Mesenteric fat pad (tissue), 1 donor: ENCODE measurements around the gene GDPD1. TPM values are rescaled to one million over a fixed set of nuclear protein-coding genes. Genes with fewer than 3 reads are reported as not detected.

ENCODE experiments used
- DNase-seq: peaks from one replicate; pipeline ENCODE4 v3.0.0-alpha.2; 2020; ENCODE audit warnings: low spot score
- total RNA-seq: library from RNA; stranded (reverse); fragmentation: NEBNext Ultra II Directional; extraction: Animal tissue kit (Norgen Biotek cat#: 25700); gene quantifications from one replicate; pipeline ENCODE4 v1.2.1, GENCODE V29; 2021
- donor health status: DM: yes; HTN: yes; CAD: no.

The GDPD1 gene
- total RNA-seq, 1 donor from 2014 or later, result 1.2 TPM

DNA sequence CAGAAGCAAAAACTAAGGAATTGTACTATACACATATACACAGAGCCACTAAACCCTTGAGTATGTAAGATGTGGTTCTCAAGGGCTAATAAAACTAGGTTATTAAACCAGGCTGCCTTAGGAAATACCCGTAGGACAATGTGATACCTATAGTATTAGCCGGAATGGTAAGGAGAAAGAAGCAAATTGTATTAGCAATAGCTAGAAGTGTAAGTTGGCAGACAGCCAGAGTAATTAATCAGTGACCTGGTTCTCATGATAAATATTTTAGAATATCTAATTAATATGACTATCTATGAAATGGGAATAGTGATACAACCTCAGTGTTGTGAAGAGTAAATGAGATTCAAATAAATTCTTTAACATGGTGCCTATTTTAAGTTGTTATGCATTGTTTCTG is 18.6 kb downstream of the GDPD1 start:
- DNase-seq, result no peak

DNA sequence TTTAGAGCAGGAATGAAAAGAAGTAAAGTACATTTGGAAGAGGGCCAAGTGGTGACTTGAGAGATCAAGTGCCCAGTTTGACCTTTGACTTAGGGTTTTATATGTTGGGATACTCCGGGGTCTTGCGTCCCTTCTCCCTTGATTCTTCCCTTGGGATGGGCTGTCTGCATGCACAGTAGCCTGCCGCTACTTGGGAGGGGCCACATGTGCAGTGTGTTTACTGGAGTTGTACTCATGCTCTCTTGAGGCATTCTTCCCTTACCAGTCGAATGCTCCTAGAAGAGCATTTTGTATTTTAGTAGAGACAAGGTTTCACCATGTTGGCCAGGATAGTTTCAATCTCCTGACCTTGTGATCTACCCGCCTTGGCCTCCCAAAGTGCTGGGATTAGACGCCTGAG is 23.8 kb downstream of the GDPD1 start:
- no peak for DNase-seq

- DNase-seq, result no peak
Measured at GRCh38 chr17:59254742-59255141, 34.4 kb downstream of the GDPD1 start.

- DNase-seq, result no peak
Measured at GRCh38 chr17:59257101-59257500, 36.8 kb downstream of the GDPD1 start.

DNA sequence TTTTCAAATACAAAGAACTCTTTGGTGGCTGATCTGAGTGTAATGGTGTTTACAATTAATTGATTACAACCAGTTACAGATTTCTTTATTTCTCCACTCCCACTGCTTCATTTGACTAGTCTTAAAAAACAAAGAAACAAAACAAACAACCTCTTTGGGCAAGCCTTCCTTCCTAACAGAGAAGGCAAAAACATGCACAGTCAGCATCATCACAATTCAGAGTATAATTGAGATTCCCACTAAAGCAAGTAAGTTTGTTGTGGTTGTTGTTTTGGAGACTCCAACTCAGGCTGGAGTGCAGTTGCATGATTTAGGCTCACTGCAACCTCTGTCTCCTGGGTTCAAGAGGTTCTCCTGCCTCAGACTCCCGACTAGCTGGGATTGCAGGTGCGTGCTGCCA is 40.4 kb downstream of the GDPD1 start:
- DNase-seq, result no peak

- no peak for DNase-seq
Measured at GRCh38 chr17:59266745-59267144, 46.4 kb downstream of the GDPD1 start.

DNA sequence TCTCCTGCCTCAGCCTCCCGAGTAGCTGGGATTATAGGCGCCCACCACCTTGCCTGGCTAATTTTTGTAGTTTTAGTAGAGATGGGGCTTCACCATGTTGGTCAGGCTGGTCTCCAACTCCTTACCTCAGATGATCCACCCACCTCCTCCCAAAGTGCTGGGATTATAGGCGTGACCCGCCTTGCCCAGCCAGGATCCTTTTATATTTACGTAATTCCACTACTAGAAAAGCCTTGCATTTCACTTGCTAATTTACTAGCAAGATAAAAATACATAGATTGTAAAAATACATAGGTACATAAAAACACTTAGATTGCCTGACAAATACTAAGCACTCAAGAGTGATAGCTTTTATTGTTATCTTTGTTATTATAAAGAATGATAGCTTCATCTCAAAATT is 47.5 kb downstream of the GDPD1 start:
- no peak for DNase-seq

DNA sequence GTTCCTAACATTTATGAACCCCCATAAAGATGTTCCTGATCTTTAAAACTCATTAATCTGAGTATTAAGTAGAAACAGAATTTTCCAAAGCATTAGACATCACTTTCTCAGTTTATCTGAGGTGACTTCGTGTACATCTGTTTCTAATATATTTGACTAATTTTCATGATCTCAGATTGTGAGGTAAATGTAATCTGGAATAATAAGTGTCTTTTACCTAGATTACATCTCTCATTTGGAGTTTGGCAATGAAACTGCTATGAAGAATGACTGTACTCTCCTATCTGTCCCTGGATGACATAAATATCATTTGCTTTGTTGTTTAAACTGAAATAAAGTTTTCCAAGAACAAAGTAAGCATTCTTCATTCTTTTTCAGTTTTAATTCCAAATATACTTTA is 55.3 kb downstream of the GDPD1 start:
- no peak for DNase-seq

GRCh38 chr17:59277031-59277430 is 56.7 kb downstream of the GDPD1 start:
- no peak for DNase-seq

DNA sequence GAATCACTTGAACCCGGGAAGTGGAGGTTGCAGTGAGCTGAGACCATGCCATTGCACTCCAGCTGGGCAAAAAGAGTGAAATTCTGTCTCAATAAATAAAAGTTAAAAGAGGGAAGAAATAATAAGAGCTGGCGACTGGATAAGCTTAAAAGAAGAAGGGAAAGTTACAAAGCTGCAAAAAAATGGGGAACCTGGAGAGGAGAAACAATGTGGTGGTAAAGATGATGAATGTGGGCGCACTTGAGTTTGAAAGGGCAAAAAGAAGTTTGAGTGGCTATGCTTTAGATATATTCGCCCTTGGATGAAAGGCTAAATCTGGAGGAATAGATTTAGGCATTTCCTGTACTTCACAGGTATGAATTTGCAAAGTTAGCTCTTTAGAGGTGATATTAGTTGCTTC is 58.1 kb downstream of the GDPD1 start:
- no peak for DNase-seq

DNA sequence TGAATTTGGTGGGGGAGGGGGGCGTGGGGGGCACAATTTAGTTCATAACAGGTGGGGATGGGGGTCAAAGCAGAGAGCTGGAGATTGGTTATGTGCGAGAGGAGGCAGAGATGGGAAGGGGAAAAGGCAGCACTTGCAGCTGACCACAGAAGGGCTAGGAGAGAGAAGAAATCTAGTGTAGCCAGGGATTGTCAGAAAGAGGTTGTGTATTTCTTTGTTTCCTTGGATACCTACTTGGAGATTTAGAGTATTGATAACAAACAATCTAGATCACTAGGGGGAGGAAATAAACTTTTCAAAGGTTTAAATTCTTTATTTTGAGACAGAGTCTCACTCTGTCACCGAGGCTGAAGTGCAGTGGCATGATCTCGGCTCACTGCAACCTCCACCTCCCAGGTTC is 64.0 kb downstream of the GDPD1 start:
- DNase-seq, result no peak

GRCh38 chr17:59287452-59287851 is 67.1 kb downstream of the GDPD1 start:
- no peak for DNase-seq

DNA sequence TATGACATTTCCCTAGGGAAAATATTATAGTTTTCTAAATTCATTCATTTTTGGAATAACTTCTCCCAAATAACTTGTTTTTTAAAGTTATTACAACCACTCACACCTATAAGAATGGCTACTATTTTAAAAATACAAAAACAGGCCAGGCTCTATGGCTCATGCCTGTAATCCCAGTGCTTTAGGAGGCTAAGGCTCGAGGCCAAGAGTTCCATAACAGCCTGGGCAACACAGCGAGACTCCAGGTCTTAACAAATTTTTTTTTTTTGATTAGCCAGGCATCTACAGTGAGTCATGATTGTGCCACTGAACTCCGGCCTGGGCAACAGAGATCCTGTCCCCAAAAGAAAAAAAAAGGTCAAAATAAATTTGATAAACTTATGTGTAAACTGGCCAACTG is 67.6 kb downstream of the GDPD1 start:
- no peak for DNase-seq

GRCh38 chr17:59289981-59290301 is 69.6 kb downstream of the GDPD1 start:
- no peak for DNase-seq

DNA sequence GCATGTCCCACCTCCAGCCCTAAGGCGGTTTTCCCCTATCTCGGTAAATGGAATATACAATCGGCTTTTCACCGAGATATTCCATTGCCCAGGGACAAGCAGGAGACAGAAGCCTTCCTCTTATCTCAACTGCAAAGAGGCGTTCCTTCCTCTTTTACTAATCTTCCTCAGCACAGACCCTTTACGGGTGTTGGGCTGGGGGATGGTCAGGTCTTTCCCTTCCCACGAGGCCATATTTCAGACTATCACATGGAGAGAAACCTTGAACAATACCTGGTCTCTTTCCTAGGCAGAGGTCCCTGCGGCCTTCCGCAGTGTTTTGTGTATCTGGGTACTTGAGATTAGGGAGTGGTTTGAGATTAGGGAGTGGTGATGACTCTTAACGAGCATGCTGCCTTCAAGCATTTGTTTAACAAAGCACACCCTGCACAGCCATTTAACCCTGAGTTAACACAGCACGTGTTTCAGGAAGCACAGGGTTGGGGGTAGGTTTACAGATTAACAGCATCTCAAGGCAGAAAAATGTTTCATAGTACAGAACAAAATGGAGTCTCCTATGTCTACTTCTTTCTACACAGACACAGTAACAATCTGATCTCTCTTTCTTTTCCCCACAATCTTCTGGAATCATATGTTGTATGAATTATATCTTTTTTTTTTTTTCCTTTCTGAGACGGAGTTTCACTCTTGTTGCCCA is 70.1 kb downstream of the GDPD1 start:
- DNase-seq, result peak; percentile 24

DNA sequence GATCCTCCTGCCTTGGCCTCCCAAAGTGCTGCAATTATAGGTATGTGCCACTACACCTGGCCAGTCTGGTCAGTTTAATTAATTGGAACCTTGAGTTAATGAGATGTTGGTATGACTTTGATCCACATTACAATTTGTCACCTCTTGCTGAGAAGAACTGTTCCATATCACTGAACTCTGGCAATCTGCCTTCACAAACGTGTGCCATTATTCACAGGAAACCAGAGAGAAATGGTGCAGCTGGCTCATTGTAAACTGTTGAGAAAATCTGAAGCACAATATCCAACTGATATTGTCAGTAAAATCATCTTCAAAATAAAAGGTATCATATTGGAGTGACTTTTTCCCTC is 71.8 kb downstream of the GDPD1 start:
- no peak for DNase-seq

- DNase-seq, result no peak
Measured at GRCh38 chr17:59296190-59296589, 75.9 kb downstream of the GDPD1 start.

DNA sequence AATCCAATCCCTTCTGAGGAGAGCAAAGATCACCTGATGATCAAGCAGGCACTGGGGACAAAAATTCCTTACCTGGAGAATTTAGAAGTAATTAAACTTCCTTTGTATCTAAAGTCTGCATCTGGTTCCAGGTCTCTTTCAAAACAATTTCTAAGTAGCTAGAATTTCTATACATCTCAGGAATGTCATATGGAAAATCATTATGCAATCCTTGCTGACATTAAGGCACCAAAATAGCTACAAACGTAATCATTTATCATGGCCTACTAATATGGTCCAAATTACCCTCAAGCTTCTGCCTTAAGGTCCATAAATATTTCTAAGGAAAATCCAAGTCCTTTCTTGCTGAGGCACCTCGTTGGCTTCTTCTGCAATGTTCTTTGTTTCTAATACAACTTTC is 78.2 kb downstream of the GDPD1 start:
- no peak for DNase-seq

DNA sequence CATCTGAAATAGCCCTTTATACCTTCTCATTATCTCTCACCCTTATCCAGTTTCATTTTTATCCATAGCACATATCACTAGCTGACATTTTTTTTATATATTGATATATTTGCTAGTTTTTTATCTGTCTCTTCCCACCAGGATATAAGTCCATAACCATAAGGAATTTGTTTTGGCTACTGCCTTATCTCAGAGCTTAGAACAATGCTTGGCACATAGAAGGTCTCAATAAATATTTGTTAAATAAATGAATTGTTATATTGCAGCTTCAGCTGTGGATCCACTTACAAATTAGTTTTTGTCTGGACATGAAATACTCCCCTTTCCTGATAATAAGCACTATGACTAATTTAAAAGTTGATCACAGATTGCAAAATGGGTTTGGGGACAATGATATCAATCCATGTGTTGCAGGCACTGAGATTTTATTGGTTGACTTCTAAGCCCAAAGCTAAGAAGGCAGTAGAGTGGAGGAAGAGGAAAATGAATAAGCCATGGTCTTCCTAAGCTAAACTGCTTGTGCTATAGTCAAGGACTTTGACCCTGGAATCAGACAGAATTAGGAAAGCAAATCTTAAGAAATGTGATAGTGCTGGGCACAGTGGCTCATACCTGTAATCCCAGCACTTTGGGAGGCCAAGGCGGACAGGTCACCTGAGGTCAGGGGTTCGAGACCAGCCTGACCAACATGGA is 79.2 kb downstream of the GDPD1 start:
- no peak for DNase-seq

DNA sequence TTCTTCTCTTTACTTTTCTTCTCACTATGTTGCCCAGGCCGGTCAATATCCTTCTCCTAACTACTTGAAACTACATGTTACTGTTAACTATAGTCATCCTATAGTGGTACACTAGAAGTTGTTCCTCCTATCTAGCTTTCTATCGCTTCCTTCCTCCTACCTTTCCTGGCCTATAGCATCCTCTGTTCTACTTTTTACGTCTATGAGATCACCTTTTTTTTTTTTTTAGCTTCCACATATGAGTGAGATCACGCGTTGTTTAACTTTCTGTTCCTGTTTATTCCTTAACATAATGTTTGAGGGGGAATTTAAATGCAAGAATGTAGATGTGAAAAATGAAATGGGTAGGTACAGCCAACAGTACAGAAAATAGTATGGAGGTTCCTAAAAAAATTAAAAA is 80.6 kb downstream of the GDPD1 start:
- DNase-seq, result no peak

DNA sequence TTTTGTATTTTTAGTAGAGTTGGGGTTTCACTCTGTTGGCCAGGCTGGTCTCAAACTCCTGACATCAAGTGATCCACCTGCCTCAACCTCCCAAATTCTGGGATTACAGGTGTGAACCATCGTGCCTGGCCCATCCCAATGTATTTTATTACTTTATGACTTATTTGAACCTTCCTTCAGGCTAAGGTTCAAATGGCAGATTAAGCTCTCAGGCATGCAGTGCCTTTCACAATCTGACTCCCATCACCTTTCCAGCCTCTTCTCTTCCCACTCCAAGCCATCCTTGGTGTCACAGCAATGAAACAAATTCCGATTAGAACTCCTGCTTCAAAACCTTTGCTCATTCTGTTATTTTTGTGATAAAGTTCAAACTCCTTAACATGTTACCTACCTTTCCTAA is 84.5 kb downstream of the GDPD1 start:
- DNase-seq, result no peak

GRCh38 chr17:59310263-59310920 is 90.1 kb downstream of the GDPD1 start:
- DNase-seq, result no peak

- DNase-seq, result no peak
Measured at GRCh38 chr17:59311051-59311468, 90.7 kb downstream of the GDPD1 start.
